Pancreas (tissue), 10 donors: Measurements from ENCODE around the gene CDH4. TPM values are rescaled to one million over a fixed set of nuclear protein-coding genes. Genes with fewer than 3 reads are reported as not detected.

Source experiments
- ATAC-seq, 4 donors: fragments of 200-7000 bp; cut with Tn5 transposase; one replicate each; pipeline versions ENCODE4 v1.8.0 to v1.9.1; 2020; ENCODE audit warnings: mild to moderate bottlenecking in 4 of 4, moderate library complexity in 4 of 4
- DNase-seq, 6 donors: peaks; one replicate each; pipeline ENCODE4 v3.0.0-alpha.2; 2020
- FAIRE-seq: peaks from 2 replicates; lab custom pipeline; 2012; peaks lifted over from hg19 to GRCh38; lab: Jason Lieb, UNC
- H3K27ac ChIP-seq, 4 donors: fragments of 200-600 bp; sonication (generic); 1 replicate in 3 of 4; 2 replicates in 1 of 4; pipeline versions ENCODE4 v1.5.0 to v1.8.0; 2020
- H3K27me3 ChIP-seq, 4 donors: fragments of 200-600 bp; one replicate each; pipeline ENCODE4 v1.8.0; 2021
- H3K36me3 ChIP-seq, 3 donors: fragments of 200-600 bp; sonication (generic) in 1 of 3; one replicate each; pipeline versions ENCODE4 v1.5.0 to v1.8.0; 2020 to 2021
- H3K4me1 ChIP-seq, 3 donors: fragments of 200-600 bp; one replicate each; pipeline ENCODE4 v1.8.0; 2021
- H3K4me3 ChIP-seq, 4 donors: fragments of 200-600 bp; sonication (generic) in 2 of 4; one replicate each; pipeline versions ENCODE4 v1.5.0 to v1.8.0; 2020 to 2021
- H3K9me3 ChIP-seq, 4 donors: fragments of 200-600 bp; one replicate each; pipeline ENCODE4 v1.8.0; 2021
- WGBS, 2 donors: extraction: QIAGEN DNeasy Blood & Tissue Kit; methylation state at CpG; one replicate each; pipeline ENCODE4 v1.1.7; 2013; 5-methylcytosine and 5-hydroxymethylcytosine counted together
- intact Hi-C, 3 donors: fragments of 100-400 bp; cut with DNase I; formaldehyde crosslinking; loops; one replicate each; pipeline versions ENCODE4 v1.11.1 to v1.14.2; 2022
- polyA plus RNA-seq, 2 donors: library from polyadenylated mRNA; stranded (reverse); fragments of 200-250 nt; gene quantifications; one replicate each; pipeline ENCODE4 v1.2.3, GENCODE V29; 2013
- total RNA-seq, 6 donors: library from RNA; stranded (reverse); fragmentation: NEBNext Ultra II Directional in 4 of 6; extraction: Animal tissue kit (Norgen Biotek cat#: 25700) in 4 of 6; gene quantifications; one replicate each; pipeline versions ENCODE4 v1.2.1 to v1.2.4, GENCODE V29; 2021 to 2023
- TF ChIP-seq, protein P1 (sequence below), 4 donors: fragments of 200-600 bp; sonication (generic) in 3 of 4; IDR thresholded peaks; one replicate each; pipeline versions ENCODE4 v1.5.0 to v1.8.0; 2021; ENCODE audit warnings: antibody characterized with exemption in 4 of 4
- donor health status: healthy with polysubstance abuse.
- donor health status: DM: no; HTN: no; CAD: no; lungs with moderate emphysema.
- donor health status: DM: no; HTN: no; CAD: no.
- donor health status: control.
- donor health status: control.
- donor health status: Bipolar disorder and iron deficiency.
- donor health status: DM: yes; HTN: yes; CAD: no.
- donor health status: DM: no; HTN: no; CAD: no.
- donor health status: DM: no; HTN: no; CAD: no.
- donor health status: DM: yes; HTN: yes; CAD: no.

CDH4 gene
- total and polyA plus RNA-seq, 8 donors, result 0.04 to 1.4 (median 0.27) TPM

DNA sequence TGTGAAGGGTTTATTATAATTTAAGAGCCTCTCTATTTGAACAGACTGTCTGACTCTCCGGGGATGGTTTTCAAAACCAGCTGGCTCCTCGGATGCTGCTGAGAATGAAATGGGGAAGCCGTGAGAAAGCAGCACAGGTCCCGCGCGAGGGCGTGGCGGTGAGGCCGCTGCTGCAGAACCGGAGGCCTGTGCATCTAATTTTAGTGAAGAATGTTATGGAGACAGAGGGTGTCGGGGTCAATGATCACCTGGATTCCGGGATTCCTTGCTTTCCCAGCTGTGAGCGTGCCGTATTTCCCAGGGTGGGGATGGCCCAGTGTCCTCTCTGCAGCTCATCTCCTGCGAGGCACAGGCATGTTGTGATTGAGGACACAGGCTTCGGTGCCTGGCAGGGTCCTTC is 348.0 kb downstream of the CDH4 start:
- Histone ChIP-seq H3K36me3 (no peaks in the 10 kb centered on the region), H3K27me3 (no peaks in the 10 kb centered on the region), H3K4me3 (no peak overlapping the region), H3K4me1 (no peaks in the 10 kb centered on the region), H3K9me3 (no peaks in the 10 kb centered on the region), H3K27ac (no peak overlapping the region)
- no peak for ATAC-seq
- no peak for DNase-seq
- no peak for FAIRE-seq
- intact Hi-C loops, result no loop called here
- TF ChIP-seq, protein P1, sequence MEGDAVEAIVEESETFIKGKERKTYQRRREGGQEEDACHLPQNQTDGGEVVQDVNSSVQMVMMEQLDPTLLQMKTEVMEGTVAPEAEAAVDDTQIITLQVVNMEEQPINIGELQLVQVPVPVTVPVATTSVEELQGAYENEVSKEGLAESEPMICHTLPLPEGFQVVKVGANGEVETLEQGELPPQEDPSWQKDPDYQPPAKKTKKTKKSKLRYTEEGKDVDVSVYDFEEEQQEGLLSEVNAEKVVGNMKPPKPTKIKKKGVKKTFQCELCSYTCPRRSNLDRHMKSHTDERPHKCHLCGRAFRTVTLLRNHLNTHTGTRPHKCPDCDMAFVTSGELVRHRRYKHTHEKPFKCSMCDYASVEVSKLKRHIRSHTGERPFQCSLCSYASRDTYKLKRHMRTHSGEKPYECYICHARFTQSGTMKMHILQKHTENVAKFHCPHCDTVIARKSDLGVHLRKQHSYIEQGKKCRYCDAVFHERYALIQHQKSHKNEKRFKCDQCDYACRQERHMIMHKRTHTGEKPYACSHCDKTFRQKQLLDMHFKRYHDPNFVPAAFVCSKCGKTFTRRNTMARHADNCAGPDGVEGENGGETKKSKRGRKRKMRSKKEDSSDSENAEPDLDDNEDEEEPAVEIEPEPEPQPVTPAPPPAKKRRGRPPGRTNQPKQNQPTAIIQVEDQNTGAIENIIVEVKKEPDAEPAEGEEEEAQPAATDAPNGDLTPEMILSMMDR (IDR thresholded peaks at IDR 0.05), result no peak
- WGBS, 2 donors, result 71 to 75% methylated on average over 16 of the region's 16 CpGs

DNA sequence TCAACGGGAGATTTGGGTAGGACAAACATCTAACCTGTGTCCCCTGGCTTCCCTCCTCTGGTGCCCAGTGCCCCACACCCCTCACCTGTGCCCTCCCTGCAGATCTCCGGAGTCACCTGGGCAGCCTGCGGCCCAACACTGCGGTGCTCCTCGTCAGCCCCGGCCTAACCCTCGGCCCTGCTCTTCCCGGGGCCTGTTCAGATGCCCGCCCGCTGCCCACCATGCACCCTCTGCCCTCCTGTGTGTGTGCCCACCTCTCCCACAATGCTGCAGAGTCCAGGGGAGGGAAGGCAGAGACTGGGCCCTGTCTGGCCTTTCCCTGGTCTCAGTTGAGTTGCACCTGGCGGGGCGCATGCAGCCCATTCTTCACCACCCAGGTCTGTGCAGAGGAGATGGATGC is 349.3 kb downstream of the CDH4 start:
- Histone ChIP-seq H3K27me3 (no peaks in the 10 kb centered on the region), H3K27ac (no peak overlapping the region), H3K4me3 (no peak overlapping the region), H3K36me3 (no peaks in the 10 kb centered on the region), H3K4me1 (no peaks in the 10 kb centered on the region), H3K9me3 (no peaks in the 10 kb centered on the region)
- no peak for FAIRE-seq
- intact Hi-C loops, result no loop called here
- TF ChIP-seq, protein P1 (IDR thresholded peaks at IDR 0.05), result no peak
- ATAC-seq, result no peak
- WGBS, 2 donors, result 75 to 93% methylated on average over 12 of the region's 12 CpGs
- DNase-seq, result no peak

DNA sequence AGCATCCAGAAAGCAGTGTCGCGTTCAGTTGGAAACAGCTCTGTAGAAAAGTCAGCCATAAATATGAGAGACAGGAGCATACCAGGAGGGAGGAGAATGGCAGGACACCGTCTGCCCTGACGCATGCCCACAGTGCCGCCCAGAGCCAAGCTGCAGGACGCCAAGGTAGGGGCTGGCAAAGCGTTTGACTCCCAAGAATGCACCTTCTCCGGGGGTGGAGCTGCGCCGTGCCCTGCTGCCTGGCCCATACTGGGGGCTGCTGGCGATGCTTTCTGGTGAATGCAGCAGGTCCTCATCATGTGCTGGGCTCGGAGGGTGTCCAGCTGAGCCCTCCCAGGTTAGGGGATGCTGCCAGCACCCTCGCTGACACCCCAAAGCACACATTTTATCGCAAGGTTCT is 349.8 kb downstream of the CDH4 start:
- no peaks in the 10 kb centered on the region for H3K27me3 ChIP-seq
- H3K9me3 ChIP-seq, result no peaks in the 10 kb centered on the region
- no peak overlapping the region for H3K4me3 ChIP-seq
- H3K4me1 ChIP-seq, result no peaks in the 10 kb centered on the region
- peak in 1 of 6 donors; percentile 45 for DNase-seq
- TF ChIP-seq, protein P1 (IDR thresholded peaks at IDR 0.05), result no peak
- H3K36me3 ChIP-seq, result no peaks in the 10 kb centered on the region
- ATAC-seq, result no peak
- H3K27ac ChIP-seq, result no peak overlapping the region
- intact Hi-C loops, result no loop called here
- 80 to 86% methylated on average over 14 of the region's 14 CpGs for whole genome bisulfite sequencing, 2 donors
- no peak for FAIRE-seq

DNA sequence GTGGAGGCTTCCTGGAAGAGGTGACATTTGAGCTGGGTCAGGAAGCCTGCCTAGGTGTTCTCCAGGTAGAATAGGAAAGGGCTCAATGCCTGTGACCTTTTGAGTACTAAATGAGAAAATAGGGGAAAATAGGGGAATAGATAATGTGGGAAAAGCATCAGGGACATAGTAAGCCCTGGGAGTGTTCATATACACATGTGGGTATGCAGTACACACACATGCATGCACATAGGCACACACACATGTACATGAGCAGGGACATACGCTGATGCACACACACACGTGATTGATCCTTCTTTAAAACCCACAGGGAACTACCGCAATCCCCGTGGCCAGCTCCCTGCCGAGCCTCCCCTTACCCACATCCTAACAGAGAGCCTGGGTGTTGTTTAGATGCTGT is 351.7 kb downstream of the CDH4 start:
- 84 to 90% methylated on average over 5 of the region's 5 CpGs for WGBS, 2 donors
- Histone ChIP-seq H3K4me1 (no peaks in the 10 kb centered on the region), H3K9me3 (no peaks in the 10 kb centered on the region), H3K27me3 (no peaks in the 10 kb centered on the region), H3K36me3 (no peaks in the 10 kb centered on the region), H3K4me3 (no peak overlapping the region), H3K27ac (no peak overlapping the region)
- intact Hi-C loops, result no loop called here
- ATAC-seq, result no peak
- TF ChIP-seq, protein P1 (IDR thresholded peaks at IDR 0.05), result no peak
- FAIRE-seq, result no peak
- DNase-seq, result no peak

DNA sequence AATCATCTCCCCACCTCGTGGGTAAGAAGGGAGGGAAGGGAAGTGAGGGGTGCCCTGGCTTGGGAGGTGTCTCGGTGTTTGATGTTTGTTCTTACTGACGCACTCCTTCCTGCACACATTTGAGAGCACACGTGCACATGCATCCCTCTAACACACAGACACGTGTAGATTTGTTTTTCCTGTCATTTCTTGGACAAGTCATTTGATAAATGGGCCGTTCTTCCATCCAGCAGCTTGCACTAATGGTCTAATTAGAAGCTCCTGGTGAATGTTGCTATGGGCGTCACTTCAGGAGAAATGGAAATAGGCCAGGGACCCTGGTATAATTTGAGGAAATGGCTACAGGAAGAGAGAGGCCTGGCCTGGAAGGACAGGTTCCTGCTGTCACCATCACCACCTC is 352.5 kb downstream of the CDH4 start:
- intact Hi-C loops, result no loop called here
- ATAC-seq (no peak), DNase-seq (no peak), FAIRE-seq (no peak)
- 54 to 71% methylated on average over 7 of the region's 7 CpGs for WGBS, 2 donors
- Histone ChIP-seq H3K27me3 (no peaks in the 10 kb centered on the region), H3K9me3 (no peaks in the 10 kb centered on the region), H3K36me3 (no peaks in the 10 kb centered on the region), H3K4me3 (no peak overlapping the region), H3K27ac (no peak overlapping the region), H3K4me1 (no peaks in the 10 kb centered on the region)
- TF ChIP-seq, protein P1 (IDR thresholded peaks at IDR 0.05), result no peak
